Calu3 (cell line): Measurements from ENCODE around the gene LRRC61. TPM values are rescaled to one million over a fixed set of nuclear protein-coding genes. Genes with fewer than 3 reads are reported as not detected.
"Not testable (repeated sequence)": the region's sequence is repeated elsewhere in the genome, so short reads cannot be mapped to it uniquely, and the experiment has no call there.

Source experiments
- Bru-seq: library from RNA; stranded (reverse); fragments of 400-500 nt; gene quantifications from one replicate; lab custom pipeline; 2021; lab: Mats Ljungman, UMichigan
- BruChase-seq, 2 experiments: library from RNA; stranded (reverse); fragments of 400-500 nt; gene quantifications; one replicate each; lab custom pipeline; 2021; lab: Mats Ljungman, UMichigan
- BruUV-seq: library from RNA; stranded (reverse); fragments of 400-500 nt; replicated peaks from 2 replicates; lab custom pipeline; 2021; lab: Mats Ljungman, UMichigan
- CTCF ChIA-PET: fragments of 300-600 bp; sonication (Branson Sonifier 250); formaldehyde crosslinking; loops from one replicate; lab custom pipeline; 2022; ENCODE audit warnings: antibody characterized with exemption; lab: Charles Lee
- DNase-seq: peaks from one replicate; pipeline ENCODE4 v3.0.0; 2022
- H3K27ac Mint-ChIP-seq: one replicate; pipeline ENCODE4 v1.8.0; 2022; ENCODE audit warnings: mixed read lengths; ENCODE audit not compliant: unreplicated experiment
- H3K27me3 Mint-ChIP-seq: one replicate; pipeline ENCODE4 v1.8.0; 2022; ENCODE audit warnings: mixed read lengths; ENCODE audit not compliant: unreplicated experiment
- H3K36me3 Mint-ChIP-seq: one replicate; pipeline ENCODE4 v1.8.0; 2022; ENCODE audit warnings: mild to moderate bottlenecking, moderate library complexity, mixed read lengths; ENCODE audit not compliant: insufficient read depth, unreplicated experiment
- H3K4me1 Mint-ChIP-seq: one replicate; pipeline ENCODE4 v1.8.0; 2022; ENCODE audit warnings: mild to moderate bottlenecking, low read depth, mixed read lengths; ENCODE audit not compliant: unreplicated experiment
- H3K4me3 Mint-ChIP-seq: one replicate; pipeline ENCODE4 v1.8.0; 2022; ENCODE audit warnings: mild to moderate bottlenecking, low read depth, moderate library complexity, mixed read lengths; ENCODE audit not compliant: unreplicated experiment
- H3K9me3 Mint-ChIP-seq: one replicate; pipeline ENCODE4 v1.8.0; 2022; ENCODE audit warnings: low read depth, mixed read lengths; ENCODE audit not compliant: unreplicated experiment
- intact Hi-C: fragments of 100-400 bp; cut with micrococcal nuclease; formaldehyde crosslinking; loops from one replicate; pipeline ENCODE4 v1.10.0; 2022; ENCODE audit not compliant: unreplicated experiment
- long read RNA-seq: library from polyadenylated mRNA; stranded (forward); transcript quantifications from one replicate; pipeline ENCODE4 v2.0.0, GENCODE V29; 2022
- total RNA-seq: library from RNA; stranded (reverse); gene quantifications from 2 replicates; pipeline ENCODE4 v1.2.3, GENCODE V29; 2022
- TF ChIP-seq, protein P1 (sequence below): fragments of 200-600 bp; IDR thresholded peaks from one replicate; pipeline ENCODE4 v1.8.0; 2022; ENCODE audit warnings: antibody characterized with exemption; ENCODE audit not compliant: unreplicated experiment

LRRC61 gene, protein sequence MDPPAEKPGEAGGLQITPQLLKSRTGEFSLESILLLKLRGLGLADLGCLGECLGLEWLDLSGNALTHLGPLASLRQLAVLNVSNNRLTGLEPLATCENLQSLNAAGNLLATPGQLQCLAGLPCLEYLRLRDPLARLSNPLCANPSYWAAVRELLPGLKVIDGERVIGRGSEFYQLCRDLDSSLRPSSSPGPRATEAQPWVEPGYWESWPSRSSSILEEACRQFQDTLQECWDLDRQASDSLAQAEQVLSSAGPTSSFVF
- total RNA-seq (14.6 and 22.5 TPM in 2 replicates), Bru-seq, nascent RNA (percentile 61 among the genes with signal in this experiment), BruChase-seq, experiment 1, labeled RNA remaining after a 6-hour chase (percentile 53 among the genes with signal in this experiment), BruChase-seq, experiment 2, labeled RNA remaining after a 2-hour chase (percentile 54 among the genes with signal in this experiment)
- long read RNA-seq, transcript LRRC61-202 (3 exons, 1,877 nt) = major isoform, 43 of 57 reads
- long read RNA-seq, partial matches to known transcripts = 3 of 57 reads
- long read RNA-seq, other reads (novel, unspliced or antisense) = 5 of 57 reads

DNA sequence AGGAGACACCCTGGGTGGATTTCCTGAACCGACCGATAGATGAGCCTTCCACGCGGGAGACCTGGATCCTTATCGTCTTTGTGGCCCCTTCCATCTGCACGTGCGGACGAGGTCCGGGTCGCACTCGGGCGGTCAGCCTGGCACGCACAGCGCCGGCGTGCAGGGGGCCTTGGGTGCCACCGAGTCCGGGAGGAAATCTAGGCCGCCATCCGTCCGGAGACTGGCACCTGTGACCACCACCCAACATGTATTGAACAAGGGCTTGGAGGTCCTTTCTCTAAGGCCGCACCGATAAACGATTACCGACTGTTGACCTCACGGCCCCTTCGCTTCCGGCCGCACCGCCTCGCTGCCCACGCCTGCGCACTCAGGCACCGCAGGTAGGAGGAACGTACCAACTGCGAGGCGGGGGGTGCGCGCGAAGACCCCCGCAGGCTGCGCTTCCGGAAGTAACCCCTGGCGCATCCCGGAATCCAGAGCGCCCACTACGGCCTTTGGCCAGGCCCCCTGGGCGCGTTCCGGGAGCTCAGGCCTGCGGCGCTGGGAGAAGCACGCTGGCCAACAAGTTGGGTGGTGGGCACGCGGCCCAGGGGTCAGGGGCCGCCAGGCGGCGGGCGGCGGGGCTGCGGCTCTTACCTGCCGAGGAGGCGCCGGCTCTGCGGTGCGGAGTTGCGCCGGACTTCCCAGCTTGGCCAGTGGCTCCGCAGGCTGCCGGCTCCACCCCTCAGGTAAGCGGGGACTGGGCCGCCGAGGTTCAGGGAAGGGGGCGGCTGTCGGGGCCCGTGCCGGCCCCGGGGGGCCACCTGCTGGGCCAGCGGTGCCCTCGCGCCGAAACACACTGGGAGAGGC is at the start of gene LRRC61, which contains the start of gene ACTR3C:
Gene LRRC61, plus strand, starts transcription at position 523 of the 849 bp plus-strand sequence. CDS start 13,507 bp downstream, outside the sequence.
Gene ACTR3C, minus strand, starts transcription at position 713 of the 849 bp plus-strand sequence. CDS start 28,249 bp downstream, outside the sequence.
- no peaks in the 10 kb centered on the region for H3K9me3 Mint-ChIP-seq
- H3K27me3 Mint-ChIP-seq = no peaks in the 10 kb centered on the region
- TF ChIP-seq, protein P1, sequence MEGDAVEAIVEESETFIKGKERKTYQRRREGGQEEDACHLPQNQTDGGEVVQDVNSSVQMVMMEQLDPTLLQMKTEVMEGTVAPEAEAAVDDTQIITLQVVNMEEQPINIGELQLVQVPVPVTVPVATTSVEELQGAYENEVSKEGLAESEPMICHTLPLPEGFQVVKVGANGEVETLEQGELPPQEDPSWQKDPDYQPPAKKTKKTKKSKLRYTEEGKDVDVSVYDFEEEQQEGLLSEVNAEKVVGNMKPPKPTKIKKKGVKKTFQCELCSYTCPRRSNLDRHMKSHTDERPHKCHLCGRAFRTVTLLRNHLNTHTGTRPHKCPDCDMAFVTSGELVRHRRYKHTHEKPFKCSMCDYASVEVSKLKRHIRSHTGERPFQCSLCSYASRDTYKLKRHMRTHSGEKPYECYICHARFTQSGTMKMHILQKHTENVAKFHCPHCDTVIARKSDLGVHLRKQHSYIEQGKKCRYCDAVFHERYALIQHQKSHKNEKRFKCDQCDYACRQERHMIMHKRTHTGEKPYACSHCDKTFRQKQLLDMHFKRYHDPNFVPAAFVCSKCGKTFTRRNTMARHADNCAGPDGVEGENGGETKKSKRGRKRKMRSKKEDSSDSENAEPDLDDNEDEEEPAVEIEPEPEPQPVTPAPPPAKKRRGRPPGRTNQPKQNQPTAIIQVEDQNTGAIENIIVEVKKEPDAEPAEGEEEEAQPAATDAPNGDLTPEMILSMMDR = peak; percentile 23
- peaks cover 53% of the 10 kb centered on the region for H3K36me3 Mint-ChIP-seq
- DNase-seq = peak; percentile 67
- no TSS peak for BruUV-seq
- peak within 1 kb of the TSS; percentile 98 for H3K27ac Mint-ChIP-seq
- peak within 1 kb of the TSS; percentile 85 for H3K4me3 Mint-ChIP-seq
- peaks cover 42% of the 10 kb centered on the region for H3K4me1 Mint-ChIP-seq
- CTCF ChIA-PET = interaction anchor here (0.7 to 0.9 kb wide), 2 partner anchors 17 to 32 kb away, joined by 3 read pairs; no protein-coding TSS in a partner anchor
- intact Hi-C loops = no loop called here

DNA sequence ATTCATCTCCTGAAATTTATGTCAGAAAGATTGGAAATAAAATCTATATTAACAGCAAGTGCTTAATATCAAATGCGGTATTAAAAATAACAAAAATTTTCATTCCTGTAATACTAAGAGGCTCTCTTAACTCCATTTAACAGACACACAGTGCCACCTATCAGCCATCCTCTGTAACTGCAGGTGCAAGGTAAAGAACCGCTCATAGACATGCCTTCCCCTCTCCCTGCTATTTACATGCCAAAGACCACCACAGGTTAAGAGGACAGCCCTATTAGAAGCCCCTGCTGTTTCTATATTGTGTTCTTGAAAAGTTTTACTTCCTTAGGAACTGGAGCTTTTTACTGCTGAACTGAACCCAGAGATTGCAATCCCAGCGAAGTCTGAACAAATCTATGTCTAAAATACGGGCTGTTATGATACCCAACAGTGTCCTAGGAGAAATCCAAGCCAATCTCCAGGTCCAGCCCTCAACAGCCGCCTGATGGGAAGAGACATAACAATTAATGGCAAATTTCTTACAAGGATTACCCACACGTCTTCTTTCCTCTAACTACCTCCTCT is 46.9 kb upstream of the LRRC61 start:
- H3K36me3 Mint-ChIP-seq, BruUV-seq, CTCF ChIA-PET, H3K4me3 Mint-ChIP-seq, H3K4me1 Mint-ChIP-seq, H3K27me3 Mint-ChIP-seq, H3K9me3 Mint-ChIP-seq, H3K27ac Mint-ChIP-seq: not testable (repeated sequence)
- intact Hi-C loops = loop anchor here (2.0 to 5.0 kb wide), 2 partner anchors 219 to 393 kb away; no protein-coding TSS in a partner anchor
- TF ChIP-seq, protein P1 = peak; percentile 72
- DNase-seq = peak; percentile 36

DNA sequence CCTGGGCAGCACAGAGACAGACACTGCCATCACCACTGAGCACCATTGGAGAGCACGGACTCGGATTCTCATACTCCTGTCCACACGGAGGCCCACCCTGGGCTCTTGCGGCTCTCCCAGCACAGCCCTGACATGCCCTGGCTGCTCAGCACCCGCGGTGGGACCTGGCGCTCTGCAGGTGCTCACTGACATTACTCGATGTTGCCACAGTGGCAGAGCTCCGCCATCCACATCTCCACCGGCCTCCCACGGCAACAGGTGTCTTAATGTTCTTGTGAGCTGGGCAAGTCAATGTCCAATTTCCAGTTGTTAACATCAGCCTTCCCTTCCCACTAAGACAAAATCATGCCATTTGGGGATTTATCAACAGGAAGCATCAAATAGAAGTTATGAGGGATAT is 44.8 kb upstream of the LRRC61 start:
- H3K4me3 Mint-ChIP-seq, H3K27me3 Mint-ChIP-seq, H3K4me1 Mint-ChIP-seq, H3K27ac Mint-ChIP-seq, DNase-seq, BruUV-seq, H3K9me3 Mint-ChIP-seq, H3K36me3 Mint-ChIP-seq, CTCF ChIA-PET: not testable (repeated sequence)
- intact Hi-C loops = loop anchor here (5.0 kb wide), 1 partner anchor 221 kb away; no protein-coding TSS in a partner anchor

DNA sequence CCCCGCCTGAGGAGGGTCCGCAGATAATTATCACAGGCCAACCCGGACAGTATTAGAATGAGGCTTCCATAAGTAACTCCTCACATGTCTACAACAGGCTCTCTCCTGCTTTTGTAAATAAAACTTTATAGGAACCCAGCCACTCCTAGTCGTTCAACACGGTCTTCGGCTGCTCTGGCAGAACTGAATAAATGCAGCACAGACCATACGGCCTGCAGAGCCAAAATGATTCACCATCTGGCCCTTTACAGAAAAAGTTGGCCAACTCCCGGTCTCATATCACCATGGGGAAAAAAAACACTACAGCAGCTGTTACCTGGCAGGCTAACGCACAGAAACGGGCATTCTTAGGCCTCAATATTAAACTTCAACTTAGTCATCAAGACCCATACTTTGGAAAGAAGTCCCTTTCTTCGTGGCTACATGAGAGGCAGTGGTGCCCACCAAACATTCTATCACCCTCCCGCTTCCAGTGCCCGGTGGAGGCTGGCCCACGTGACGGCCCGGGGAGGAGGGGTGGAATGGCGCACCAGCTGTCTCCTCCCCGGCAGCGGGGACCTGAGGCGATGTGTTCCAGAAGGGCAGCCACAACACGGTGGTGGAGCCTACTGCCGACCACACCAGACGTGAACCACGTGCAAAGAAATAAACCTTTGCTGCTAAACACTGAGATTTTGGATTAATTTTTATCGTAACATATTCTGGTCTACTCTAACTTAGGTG is 41.3 kb upstream of the LRRC61 start:
- DNase-seq, BruUV-seq, H3K4me3 Mint-ChIP-seq, H3K36me3 Mint-ChIP-seq, H3K27me3 Mint-ChIP-seq, intact Hi-C loops, H3K9me3 Mint-ChIP-seq, H3K4me1 Mint-ChIP-seq, CTCF ChIA-PET, H3K27ac Mint-ChIP-seq: not testable (repeated sequence)

DNA sequence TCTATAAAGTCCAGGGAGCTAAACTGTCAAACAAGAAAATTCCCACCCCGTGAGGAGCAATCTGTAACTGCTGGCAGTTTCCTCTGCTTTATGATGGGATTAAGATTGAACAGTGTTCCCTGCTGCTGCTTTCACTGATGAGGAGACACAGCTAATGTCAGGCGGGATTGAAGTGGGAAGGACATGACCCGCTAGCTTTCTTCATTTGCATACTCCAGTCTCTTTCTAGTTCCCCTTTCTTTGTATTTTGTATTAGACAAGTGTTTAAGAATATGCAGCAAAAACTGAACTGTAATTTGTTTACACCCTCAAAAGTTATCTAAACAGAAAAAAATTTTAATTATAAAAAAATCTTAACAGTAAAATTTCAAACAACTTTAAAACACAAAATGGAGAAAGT is 40.0 kb upstream of the LRRC61 start:
- CTCF ChIA-PET, H3K36me3 Mint-ChIP-seq, DNase-seq, H3K27ac Mint-ChIP-seq, H3K9me3 Mint-ChIP-seq, intact Hi-C loops, H3K27me3 Mint-ChIP-seq, BruUV-seq, H3K4me3 Mint-ChIP-seq: not testable (repeated sequence)
- H3K4me1 Mint-ChIP-seq = peaks cover 13% of the 10 kb centered on the region

DNA sequence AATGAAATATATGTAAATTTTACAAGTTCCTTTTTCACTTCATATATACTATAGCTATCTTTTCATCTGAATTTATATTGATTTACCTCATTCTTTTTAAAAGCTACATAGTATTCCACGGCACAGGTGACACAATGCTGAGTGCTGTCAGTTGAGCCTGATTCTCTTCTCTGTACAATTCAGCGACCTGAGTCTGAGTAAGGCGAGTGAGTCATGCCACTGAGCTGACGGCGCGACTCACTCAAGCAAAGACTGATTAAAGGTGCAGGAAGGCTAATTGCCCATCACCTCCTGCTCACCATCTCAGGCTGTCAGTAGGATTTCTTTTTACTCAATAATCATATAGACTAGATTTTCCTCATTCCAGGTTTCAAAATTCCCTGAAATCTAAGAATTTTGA is 39.5 kb upstream of the LRRC61 start:
- DNase-seq, H3K9me3 Mint-ChIP-seq, H3K36me3 Mint-ChIP-seq, BruUV-seq, CTCF ChIA-PET, H3K4me3 Mint-ChIP-seq, H3K27ac Mint-ChIP-seq, intact Hi-C loops, H3K27me3 Mint-ChIP-seq: not testable (repeated sequence)
- H3K4me1 Mint-ChIP-seq = peaks cover 13% of the 10 kb centered on the region
